Hepatocyte (in vitro differentiated cells): Measurements from ENCODE around the gene SYNDIG1. TPM values are rescaled to one million over a fixed set of nuclear protein-coding genes. Genes with fewer than 3 reads are reported as not detected.
A peak's percentile ranks its signal among the peaks of the same experiment; 100 is the strongest.

Experiments
- DNase-seq: peaks from one replicate; pipeline ENCODE4 v3.0.0-alpha.2; 2016; ENCODE audit warnings: low spot score
- H2AFZ ChIP-seq: fragments of 200-600 bp; sonication (generic); 2 replicates; pipeline ENCODE4 v1.6.0; 2016; ENCODE audit warnings: antibody characterized with exemption, mild to moderate bottlenecking
- H3K27ac ChIP-seq: fragments of 200-600 bp; sonication (generic); 2 replicates; pipeline ENCODE4 v1.5.1; 2016; ENCODE audit warnings: mild to moderate bottlenecking
- H3K27me3 ChIP-seq: fragments of 200-600 bp; sonication (generic); 2 replicates; pipeline ENCODE4 v1.6.1; 2016
- H3K36me3 ChIP-seq: fragments of 200-600 bp; sonication (generic); replicated peaks from 2 replicates; pipeline ENCODE4 v1.5.1; 2016; ENCODE audit warnings: low read depth; ENCODE audit not compliant: insufficient read depth
- H3K4me1 ChIP-seq: fragments of 200-600 bp; sonication (generic); 2 replicates; pipeline ENCODE4 v1.5.1; 2016; ENCODE audit warnings: mild to moderate bottlenecking, moderate library complexity; ENCODE audit not compliant: insufficient read depth
- H3K4me2 ChIP-seq: fragments of 200-600 bp; sonication (generic); 2 replicates; pipeline ENCODE4 v1.6.0; 2016
- H3K4me3 ChIP-seq: fragments of 200-600 bp; sonication (generic); 2 replicates; pipeline ENCODE4 v1.5.1; 2016; ENCODE audit warnings: mild to moderate bottlenecking
- H3K79me2 ChIP-seq: fragments of 200-600 bp; sonication (generic); 2 replicates; pipeline ENCODE4 v1.6.0; 2017; ENCODE audit warnings: mild to moderate bottlenecking
- H3K9me2 ChIP-seq: fragments of 200-600 bp; sonication (generic); replicated peaks from 2 replicates; pipeline ENCODE4 v1.6.0; 2017; ENCODE audit warnings: mild to moderate bottlenecking; ENCODE audit not compliant: insufficient read depth
- H3K9me3 ChIP-seq: fragments of 200-600 bp; sonication (generic); 2 replicates; pipeline ENCODE4 v1.5.1; 2016; ENCODE audit warnings: low read depth, mild to moderate bottlenecking
- H4K20me1 ChIP-seq: fragments of 200-600 bp; sonication (generic); 2 replicates; pipeline ENCODE4 v1.6.0; 2016; ENCODE audit warnings: mild to moderate bottlenecking; ENCODE audit not compliant: insufficient read depth, poor library complexity, severe bottlenecking
- EZH2 ChIP-seq: fragments of 200-600 bp; sonication (generic); IDR thresholded peaks from 2 replicates; pipeline ENCODE4 v1.6.1; 2016; ENCODE audit warnings: antibody characterized with exemption, mild to moderate bottlenecking, borderline replicate concordance
- EZH2phosphoT487 ChIP-seq: fragments of 200-600 bp; sonication (generic); IDR thresholded peaks from one replicate; pipeline ENCODE4 v1.6.1; 2018; ENCODE audit warnings: antibody characterized with exemption, mild to moderate bottlenecking, low read depth, moderate library complexity; ENCODE audit not compliant: unreplicated experiment, severe bottlenecking
- whole genome bisulfite sequencing: methylation state at CpG from one replicate; pipeline ENCODE4 v1.1.6; 2016; ENCODE audit warnings: low lambda C conversion rate; ENCODE audit errors: missing lambda C conversion rate; 5-methylcytosine and 5-hydroxymethylcytosine counted together
- polyA plus RNA-seq: library from polyadenylated mRNA; unstranded; fragments of >200 nt; fragmentation: Nextera tagmentation; extraction: Ambion mirVana; gene quantifications from 2 replicates; pipeline ENCODE4 v1.2.1, GENCODE V29; 2016
- total RNA-seq: library from RNA; depleted of rRNA; stranded (reverse); fragments of >200 nt; gene quantifications from 2 replicates; pipeline ENCODE4 v1.2.3, GENCODE V29; 2014
- TF ChIP-seq, protein P1 (sequence below): fragments of 200-600 bp; sonication (generic); IDR thresholded peaks from 2 replicates; pipeline ENCODE4 v1.5.1; 2016; ENCODE audit warnings: antibody characterized with exemption, mild to moderate bottlenecking; ENCODE audit not compliant: poor library complexity

SYNDIG1 gene
- total and polyA plus RNA-seq, 2 experiments from 2014 or later = 1.5 to 2.3 TPM

DNA sequence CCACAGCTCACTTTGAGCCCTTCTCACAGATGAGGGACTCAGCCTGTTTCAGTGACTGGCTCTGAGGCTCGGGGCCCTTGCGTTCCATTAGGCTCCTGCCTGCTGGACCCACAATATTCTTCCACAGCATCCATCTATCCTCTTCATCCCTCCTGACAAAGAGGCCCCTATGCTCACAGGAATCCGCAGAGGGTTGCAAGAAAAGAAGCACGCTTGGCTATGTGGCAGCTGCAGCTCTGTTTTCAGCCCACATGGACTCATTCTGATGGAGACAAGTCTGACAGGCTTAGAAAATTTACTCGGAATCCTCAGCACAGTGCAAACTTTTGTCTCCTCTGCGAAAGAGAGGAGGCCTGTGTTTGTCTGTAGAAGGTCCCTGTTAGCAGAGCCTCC is 207.5 kb downstream of the SYNDIG1 start:
- DNase-seq = no peak
- Histone ChIP-seq H2AFZ (no peak overlapping the region), H3K36me3 (no peaks in the 10 kb centered on the region), H3K27ac (no peak overlapping the region), H4K20me1 (no peaks in the 10 kb centered on the region), H3K27me3 (no peaks in the 10 kb centered on the region), H3K4me2 (no peak overlapping the region), H3K9me2 (no peaks in the 10 kb centered on the region), H3K79me2 (no peaks in the 10 kb centered on the region), H3K4me3 (no peak overlapping the region), H3K9me3 (no peaks in the 10 kb centered on the region), H3K4me1 (no peaks in the 10 kb centered on the region)
- TF ChIP-seq EZH2phosphoT487 (no peak), EZH2 (no peak)
- TF ChIP-seq, protein P1, sequence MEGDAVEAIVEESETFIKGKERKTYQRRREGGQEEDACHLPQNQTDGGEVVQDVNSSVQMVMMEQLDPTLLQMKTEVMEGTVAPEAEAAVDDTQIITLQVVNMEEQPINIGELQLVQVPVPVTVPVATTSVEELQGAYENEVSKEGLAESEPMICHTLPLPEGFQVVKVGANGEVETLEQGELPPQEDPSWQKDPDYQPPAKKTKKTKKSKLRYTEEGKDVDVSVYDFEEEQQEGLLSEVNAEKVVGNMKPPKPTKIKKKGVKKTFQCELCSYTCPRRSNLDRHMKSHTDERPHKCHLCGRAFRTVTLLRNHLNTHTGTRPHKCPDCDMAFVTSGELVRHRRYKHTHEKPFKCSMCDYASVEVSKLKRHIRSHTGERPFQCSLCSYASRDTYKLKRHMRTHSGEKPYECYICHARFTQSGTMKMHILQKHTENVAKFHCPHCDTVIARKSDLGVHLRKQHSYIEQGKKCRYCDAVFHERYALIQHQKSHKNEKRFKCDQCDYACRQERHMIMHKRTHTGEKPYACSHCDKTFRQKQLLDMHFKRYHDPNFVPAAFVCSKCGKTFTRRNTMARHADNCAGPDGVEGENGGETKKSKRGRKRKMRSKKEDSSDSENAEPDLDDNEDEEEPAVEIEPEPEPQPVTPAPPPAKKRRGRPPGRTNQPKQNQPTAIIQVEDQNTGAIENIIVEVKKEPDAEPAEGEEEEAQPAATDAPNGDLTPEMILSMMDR = no peak
- 79% methylated on average over 6 of the region's 6 CpGs for WGBS

DNA sequence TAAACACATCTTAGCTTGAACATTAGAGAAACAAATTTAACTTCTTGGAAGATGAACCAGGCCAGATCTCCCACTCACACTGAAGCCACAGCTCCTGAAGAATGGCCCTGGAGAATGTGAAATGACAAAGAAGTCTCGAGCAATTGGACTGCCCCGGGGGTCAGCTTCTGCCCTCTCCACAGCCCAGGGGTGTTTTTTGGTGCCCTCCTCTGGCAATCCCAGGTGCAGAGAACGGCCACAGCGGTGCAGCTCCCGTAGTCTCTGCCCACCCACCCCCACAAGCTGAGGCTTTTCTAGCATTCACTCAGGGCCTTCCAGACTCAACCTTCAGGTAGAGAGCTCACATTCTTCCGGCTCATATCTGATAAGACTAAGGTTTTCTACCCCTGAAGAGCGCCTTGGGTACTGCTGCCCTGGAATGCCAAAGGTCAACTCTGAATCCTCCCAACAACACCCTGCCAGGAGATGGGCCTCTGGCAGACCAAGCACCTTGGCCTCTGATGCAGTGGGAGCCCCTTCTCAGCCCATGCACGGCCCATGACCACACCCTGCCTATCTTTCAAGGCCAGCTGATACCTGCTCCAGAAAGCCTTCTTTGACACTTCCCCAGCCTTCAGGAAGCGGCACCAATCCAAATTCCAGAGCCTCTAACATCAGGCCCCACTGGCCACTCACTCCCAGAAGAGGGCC is 208.3 kb downstream of the SYNDIG1 start:
- Histone ChIP-seq H3K27ac (no peak overlapping the region), H3K9me3 (no peaks in the 10 kb centered on the region), H3K36me3 (no peaks in the 10 kb centered on the region), H3K4me1 (no peaks in the 10 kb centered on the region), H3K27me3 (no peaks in the 10 kb centered on the region), H3K9me2 (no peaks in the 10 kb centered on the region), H3K4me2 (no peak overlapping the region), H3K4me3 (no peak overlapping the region), H4K20me1 (no peaks in the 10 kb centered on the region), H3K79me2 (no peaks in the 10 kb centered on the region), H2AFZ (no peak overlapping the region)
- peak; percentile 19 for DNase-seq
- 55% methylated on average over 9 of the region's 9 CpGs for WGBS
- TF ChIP-seq EZH2phosphoT487 (no peak), EZH2 (no peak)
- TF ChIP-seq, protein P1 = no peak

DNA sequence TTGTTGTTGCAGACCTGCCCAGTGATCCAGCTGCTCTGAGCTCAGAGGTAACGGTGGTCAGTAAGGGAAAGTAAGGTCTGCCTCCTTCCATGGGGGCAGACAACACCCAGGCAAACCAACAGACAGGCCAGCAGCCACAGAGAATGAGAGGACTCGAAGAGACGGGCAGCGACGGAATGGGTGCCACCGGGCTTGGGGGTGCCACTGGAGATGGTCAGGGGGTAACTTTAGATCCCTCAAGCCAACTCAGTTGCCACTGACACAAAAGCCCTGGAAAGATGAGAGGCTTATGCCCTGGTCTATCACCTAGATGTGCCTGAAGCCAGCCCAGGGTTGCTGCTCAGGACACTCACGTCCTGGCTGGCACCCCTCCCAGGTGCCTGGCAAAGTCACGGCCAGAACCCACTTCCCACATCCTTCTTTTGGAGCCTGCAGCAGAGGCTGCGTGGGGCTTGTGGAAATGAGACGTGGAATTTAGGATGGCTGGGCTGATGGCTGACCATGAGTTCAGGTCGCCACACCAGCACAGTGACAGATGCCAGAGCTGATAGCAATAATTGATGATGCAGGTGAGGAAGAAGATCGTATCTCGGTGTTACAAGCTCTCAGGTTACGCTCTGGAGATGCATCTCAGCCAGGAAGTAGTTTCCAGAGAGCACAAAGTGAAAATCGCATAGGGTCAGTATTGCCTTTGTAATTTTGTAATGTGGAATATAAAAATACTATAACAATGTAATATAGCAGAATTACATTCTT is 209.1 kb downstream of the SYNDIG1 start:
- 80% methylated on average over 15 of the region's 15 CpGs for WGBS
- Histone ChIP-seq H3K4me3 (no peak overlapping the region), H2AFZ (no peak overlapping the region), H3K27me3 (no peaks in the 10 kb centered on the region), H3K27ac (no peak overlapping the region), H3K9me3 (no peaks in the 10 kb centered on the region), H4K20me1 (no peaks in the 10 kb centered on the region), H3K4me1 (no peaks in the 10 kb centered on the region), H3K36me3 (no peaks in the 10 kb centered on the region), H3K9me2 (no peaks in the 10 kb centered on the region), H3K79me2 (no peaks in the 10 kb centered on the region), H3K4me2 (no peak overlapping the region)
- no peak for DNase-seq
- TF ChIP-seq EZH2 = no peak
- TF ChIP-seq EZH2phosphoT487 = no peak
- TF ChIP-seq, protein P1 = no peak
